ENCODE data around the gene IQCB1. TPM values are rescaled to one million over a fixed set of nuclear protein-coding genes. Genes with fewer than 3 reads are reported as not detected.
"Not testable (repeated sequence)": the region's sequence is repeated elsewhere in the genome, so short reads cannot be mapped to it uniquely, and the experiment has no call there.

The IQCB1 gene
- total RNA-seq, 1 experiment from 2014 or later: 14.3 TPM

DNA sequence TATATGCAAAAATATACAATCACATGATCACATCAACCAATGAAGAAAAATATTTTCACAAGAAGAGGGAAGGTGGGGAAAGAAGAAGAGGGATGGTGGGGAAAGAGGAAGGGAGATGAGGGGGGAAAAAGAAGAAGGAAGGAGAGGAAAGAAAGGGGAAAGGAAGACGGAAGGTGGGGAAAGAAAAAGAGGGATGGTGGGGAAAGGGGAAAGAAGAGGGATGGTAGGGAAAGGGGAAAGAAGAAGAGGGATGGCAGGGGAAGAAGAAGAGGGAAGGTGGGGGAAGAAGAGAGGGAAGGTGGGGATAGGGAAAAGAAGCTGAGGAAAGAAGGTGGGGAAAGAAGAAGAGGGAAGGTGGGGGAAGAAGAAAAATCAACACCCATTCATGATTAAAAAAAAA is 82.1 kb downstream of the IQCB1 start:
- no peak for DNase-seq (ENCODE audit: low spot score)
- in situ Hi-C loops (cut with HindIII; ENCODE audit: low sequenced_read_pairs): no loop called here

DNA sequence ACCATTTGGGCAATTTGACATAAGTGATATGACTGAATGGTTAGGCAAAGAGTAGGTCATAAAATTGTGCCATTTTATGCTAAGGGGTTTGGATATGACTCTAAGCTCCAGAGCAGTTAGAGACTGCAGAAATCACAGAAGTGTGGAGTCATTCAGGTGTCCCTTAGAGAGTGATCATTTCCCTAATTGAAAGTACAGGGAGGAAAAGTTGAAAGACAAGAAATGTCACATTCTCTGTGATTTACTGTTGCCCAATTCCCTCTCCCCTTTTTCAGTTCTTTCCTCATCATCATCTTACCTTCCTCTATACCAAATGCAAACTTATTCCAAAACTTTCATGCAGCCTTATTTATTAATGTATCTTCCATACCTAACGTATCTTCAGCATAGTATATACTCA is 82.6 kb downstream of the IQCB1 start:
- no peak for DNase-seq (ENCODE audit: low spot score)
- in situ Hi-C loops (cut with HindIII; ENCODE audit: low sequenced_read_pairs): no loop called here

DNA sequence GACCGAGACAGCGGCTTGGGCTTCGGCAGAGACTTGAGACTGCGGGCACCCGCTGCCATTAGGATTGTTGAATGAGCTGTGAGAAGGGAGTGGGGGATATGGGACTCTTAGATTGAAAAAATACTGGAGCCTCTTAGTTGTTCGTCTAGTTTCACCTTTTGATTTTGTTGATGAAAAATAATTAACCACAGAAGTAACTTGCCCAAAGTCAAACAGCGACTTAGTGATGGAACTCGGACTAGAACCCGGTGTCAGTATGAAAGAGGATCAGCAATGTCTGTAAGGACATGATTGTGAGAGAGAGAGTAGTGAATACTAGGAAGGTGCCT is 84.8 kb downstream of the IQCB1 start:
- in situ Hi-C loops (cut with HindIII; ENCODE audit: low sequenced_read_pairs): no loop called here
- DNase-seq (ENCODE audit: low spot score): no peak

DNA sequence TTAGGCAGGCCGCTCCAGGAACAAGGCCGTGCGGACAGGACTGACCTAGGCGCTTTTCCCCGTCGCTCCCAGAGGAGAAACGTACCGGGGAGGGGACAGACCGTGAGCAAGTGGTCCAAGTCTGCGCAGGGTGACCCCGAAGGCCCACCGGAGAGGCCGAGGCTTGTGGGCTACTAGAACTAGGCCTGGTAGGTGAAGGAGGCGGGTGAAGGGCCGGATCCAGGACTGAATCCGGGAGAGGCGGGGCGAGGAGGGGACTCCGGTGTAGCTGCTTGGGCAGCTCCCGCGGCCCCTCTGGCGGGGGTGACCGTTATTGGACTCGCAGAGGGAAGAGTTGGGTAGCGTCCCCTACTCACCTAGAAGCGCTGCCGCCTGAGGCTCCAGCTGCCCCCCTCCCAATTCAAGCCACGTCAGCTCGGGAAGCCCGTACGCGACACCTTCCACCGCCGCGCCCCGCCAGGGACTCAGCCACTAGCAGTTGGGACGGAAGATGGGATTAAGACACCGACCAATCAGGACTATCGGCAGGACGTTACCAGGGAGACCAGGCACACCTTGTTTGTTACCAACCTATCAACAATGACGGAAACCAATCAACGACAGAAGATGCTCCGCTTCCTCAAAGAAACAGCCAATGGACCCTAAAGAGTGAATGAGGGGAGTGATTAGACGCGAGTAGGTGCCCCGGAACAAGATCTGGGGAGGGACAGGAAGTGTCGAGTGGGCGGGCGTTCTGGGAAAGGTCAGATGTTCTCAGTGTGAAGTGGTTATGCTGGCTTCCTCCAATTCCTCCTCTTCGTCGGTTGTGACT is 85.4 kb downstream of the IQCB1 start, which contains the start of gene GOLGB1:
Gene GOLGB1, minus strand, starts transcription at position 466 of the 811 bp plus-strand sequence. CDS start 18,770 bp downstream, outside the sequence.
- in situ Hi-C loops (cut with HindIII; ENCODE audit: low sequenced_read_pairs): no loop called here
- DNase-seq (ENCODE audit: low spot score): peak; percentile 100

DNA sequence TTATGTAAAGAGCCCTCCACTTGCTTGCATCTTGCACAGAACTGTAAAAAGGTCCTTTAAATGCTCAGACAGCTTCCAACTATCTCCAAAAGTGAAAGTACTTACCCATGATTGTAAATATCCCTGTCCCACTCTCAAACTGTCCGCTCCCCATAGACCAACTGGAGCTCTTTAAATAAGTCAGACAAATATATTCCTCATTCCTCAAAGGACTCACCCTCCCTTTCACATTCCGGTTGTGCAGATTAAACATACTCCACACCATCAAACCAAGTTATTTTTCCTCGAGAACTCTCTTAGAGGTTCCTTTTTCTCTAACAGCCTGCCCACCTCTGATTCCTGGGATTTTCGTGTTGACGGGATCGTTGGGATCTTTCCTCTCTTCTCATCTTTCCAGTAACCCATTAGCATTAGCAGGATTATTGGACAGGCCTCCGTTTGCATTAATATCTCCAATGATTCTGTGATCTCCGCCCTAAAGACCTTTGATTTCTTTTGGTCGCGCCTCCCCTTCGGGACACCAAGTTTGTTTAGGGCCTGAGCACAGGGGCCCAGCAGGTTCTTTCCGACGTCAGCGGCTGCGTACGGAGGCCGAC is 86.1 kb downstream of the IQCB1 start:
- DNase-seq (ENCODE audit: low spot score): peak; percentile 72
- in situ Hi-C loops (cut with HindIII; ENCODE audit: low sequenced_read_pairs): no loop called here

DNA sequence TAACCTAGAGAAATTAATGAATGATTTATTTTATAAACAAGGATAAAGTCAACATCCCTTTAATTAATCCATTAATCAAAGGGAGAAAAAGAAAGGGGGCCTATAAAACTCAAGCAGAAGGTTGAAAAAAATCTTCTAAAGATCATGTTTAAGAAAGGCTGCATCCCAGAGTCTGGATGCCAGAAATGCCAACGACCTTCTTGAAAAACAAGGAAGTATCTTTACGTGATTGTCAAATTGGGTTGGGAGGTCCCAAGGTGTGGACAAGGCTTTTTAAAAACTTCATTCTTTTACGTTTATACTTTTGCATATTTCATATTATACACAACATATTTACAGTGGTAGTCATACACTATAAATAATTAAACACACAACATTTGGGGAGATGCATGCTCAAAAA is 86.9 kb downstream of the IQCB1 start:
- DNase-seq (ENCODE audit: low spot score): no peak
- in situ Hi-C loops (cut with HindIII; ENCODE audit: low sequenced_read_pairs): no loop called here

DNA sequence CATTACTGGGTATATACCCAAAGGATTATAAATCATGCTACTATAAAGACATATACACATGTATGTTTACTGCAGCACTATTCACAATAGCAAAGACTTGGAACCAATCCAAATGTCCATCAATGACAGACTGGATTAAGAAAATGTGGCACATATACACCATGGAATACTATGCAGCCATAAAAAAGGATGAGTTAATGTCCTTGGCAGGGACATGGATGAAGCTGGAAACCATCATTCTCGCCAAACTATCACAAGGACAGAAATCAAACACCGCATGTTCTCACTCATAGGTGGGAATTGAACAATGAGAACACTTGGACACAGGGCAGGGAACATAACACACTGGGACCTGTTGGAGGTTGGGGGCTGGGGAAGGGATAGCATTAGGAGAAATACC is 91.8 kb downstream of the IQCB1 start:
- in situ Hi-C loops (cut with HindIII; ENCODE audit: low sequenced_read_pairs); DNase-seq (ENCODE audit: low spot score): not testable (repeated sequence)

DNA sequence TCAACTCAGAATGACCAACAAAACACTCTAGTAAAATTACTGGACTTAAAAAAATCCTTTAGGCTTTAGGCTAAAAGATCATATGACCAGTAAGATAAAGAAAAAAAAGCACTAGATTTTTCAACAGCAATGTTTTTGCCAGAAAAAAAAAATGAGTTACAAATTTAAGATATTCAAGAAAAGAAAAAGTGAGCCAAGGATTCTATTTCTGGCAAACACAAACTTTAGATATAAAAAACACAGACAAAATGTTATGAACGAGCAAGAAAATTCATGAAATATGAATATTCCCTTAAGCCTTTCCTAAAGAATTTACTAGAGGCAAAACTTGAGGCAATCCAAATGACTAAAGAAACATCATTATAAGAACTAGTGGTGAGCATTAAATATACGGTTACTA is 94.0 kb downstream of the IQCB1 start:
- in situ Hi-C loops (cut with HindIII; ENCODE audit: low sequenced_read_pairs): no loop called here
- no peak for DNase-seq (ENCODE audit: low spot score)

DNA sequence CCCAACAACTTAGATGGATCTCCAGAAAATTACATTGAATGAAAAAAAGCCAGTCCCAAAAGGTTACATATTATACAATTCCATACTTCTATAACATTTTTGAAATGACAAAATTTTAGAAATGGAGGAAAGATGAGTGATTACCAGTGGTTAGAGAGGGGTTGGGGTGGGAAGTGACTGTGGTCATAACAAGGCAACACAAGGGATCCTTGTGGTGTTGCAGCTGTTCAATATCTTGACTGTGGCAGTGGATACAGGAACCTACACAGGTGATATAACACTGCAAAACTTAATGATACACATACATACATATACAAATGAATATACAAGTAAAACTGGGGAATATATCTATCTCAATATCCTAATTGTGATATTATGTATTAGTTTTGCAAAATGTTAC is 95.0 kb downstream of the IQCB1 start:
- DNase-seq (ENCODE audit: low spot score): no peak
- in situ Hi-C loops (cut with HindIII; ENCODE audit: low sequenced_read_pairs): no loop called here

DNA sequence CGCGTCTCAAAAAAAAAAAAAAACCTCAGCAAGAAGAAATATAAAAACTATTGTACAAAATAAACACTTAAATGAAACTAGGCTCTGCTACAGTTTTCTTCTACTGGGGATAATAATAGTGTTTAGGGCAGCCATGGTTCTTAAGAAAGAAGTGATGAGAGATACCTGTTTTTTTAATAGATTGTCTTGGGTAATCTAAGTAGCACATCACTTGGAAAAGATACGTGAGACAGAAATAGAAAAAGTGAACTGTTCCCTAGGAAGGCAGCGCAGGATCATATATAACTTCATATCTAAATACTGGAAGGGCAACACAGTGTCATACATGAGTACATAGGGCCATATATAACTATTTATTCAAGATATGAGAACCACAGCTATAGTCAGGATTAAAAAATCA is 97.2 kb downstream of the IQCB1 start:
- no peak for DNase-seq (ENCODE audit: low spot score)
- in situ Hi-C loops (cut with HindIII; ENCODE audit: low sequenced_read_pairs): no loop called here

DNA sequence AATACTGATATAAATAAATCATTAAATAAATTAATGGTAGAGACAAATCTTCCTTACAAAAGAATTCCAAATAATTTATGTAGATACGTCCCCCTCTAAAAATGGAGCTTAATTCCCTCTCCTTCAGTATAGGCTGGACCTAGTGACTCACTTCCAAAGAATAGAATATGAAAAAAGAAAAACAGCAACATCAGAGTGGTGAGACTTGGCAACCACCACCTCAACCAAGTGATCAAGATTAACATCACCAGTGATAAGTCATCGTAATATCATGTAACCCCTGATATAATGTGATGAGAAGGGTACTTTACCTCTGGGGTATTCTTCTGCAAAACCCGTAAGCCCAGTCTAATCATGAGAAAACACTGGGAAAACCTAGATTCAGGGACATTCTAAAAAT is 98.7 kb downstream of the IQCB1 start:
- in situ Hi-C loops (cut with HindIII; ENCODE audit: low sequenced_read_pairs): no loop called here
- DNase-seq (ENCODE audit: low spot score): no peak

DNA sequence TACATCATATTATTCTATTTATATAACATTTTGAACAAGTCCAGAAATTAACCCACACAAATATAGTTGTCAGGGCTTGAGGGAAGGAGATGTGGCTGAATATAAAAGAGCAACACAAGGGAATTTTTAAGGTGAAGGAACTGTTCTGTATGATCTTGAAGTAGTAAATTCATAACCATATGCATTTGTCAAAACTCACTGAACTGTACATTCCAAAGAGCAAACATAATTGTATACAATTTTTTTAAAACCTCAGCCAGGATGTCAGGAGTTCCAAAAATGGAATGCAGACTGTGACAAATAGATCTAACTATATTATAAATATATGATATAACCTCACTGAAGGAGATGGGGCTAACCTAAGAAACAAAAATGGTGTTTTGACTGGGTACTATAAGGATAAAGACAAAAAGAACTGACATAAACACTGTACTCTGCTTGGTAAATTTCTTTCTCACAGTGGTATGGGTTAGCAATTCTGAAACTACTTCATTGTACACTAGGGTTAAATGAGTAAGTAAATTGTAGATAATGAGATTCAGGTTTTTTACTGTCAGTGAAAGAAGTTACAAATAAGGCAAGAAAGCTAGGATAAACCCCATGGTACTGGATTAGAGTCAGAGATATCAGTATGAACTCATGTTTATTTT is 99.7 kb downstream of the IQCB1 start:
- in situ Hi-C loops (cut with HindIII; ENCODE audit: low sequenced_read_pairs): no loop called here
- no peak for DNase-seq (ENCODE audit: low spot score)

DNA sequence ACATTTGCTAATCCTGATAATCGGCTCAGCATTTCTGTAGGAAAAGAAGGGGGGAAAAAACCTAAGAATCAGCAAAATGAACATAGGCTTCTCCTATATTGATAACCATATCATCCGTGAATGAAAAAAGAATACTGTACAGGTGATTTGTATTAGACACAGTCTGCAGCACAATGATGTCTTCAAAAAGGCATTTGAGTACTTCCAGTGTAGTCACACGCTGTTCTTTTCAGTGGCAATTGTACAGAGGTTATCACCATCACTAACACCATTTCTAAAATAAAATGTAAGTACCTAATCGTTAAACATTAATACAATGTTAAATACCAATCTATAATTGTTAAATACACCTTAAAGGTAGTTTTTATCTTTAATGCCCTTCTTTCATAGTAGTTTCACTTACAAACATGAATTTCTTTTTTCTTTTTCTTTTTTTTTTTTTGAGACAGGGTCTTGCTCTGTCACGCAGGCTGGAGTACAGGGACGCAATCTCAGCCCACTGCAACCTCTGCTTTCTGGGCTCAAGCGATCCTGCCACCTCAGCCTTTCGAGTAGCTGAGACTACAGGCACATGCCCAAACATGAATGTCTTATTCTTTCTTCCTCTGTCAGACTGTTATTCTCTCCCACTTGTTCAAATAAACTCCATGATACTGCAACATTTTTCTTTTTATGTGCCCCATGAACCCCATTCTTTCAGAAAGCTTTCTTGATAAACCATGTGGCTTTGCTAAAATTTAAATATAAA is 103.7 kb downstream of the IQCB1 start:
- in situ Hi-C loops (cut with HindIII; ENCODE audit: low sequenced_read_pairs): no loop called here
- DNase-seq (ENCODE audit: low spot score): no peak

DNA sequence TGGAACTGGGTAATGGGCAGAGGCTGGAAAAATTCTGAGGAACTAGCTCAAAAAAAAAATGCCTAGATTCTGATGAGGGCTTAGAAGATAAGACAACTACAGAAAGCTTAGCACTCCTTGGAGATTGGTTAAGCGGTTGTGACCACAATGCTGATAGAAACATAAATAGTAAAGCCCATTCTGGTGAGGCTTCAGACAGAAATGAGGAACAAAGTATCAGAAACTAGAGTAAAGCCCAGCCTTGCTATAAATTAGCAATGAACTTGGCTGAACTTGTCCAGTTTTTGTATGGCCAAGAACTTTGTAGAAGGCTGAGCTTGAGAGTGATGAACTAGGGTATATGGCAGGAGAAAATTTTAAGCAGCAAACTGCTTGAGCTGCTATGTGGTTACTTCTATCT is 110.7 kb downstream of the IQCB1 start:
- no peak for DNase-seq (ENCODE audit: low spot score)
- in situ Hi-C loops (cut with HindIII; ENCODE audit: low sequenced_read_pairs): no loop called here

DNA sequence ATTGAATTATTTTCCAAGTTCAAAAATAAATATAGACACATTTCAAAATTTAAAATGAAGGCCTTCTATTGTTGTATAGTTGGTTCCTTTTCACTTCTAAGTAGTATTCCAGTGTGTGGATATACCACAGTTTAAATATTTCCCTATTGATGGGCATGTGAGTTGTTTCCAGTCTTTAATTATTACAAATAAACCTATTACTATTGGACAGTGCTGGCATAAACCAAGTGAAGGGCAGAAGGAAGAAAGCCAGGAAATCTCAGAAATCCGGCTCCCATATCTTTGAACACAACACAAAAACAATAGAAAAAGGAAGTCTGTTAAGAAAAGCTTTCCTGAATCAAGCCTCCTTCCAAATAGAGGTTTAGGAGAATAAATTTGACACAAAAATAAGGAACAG is 111.4 kb downstream of the IQCB1 start:
- no peak for DNase-seq (ENCODE audit: low spot score)
- in situ Hi-C loops (cut with HindIII; ENCODE audit: low sequenced_read_pairs): no loop called here

DNA sequence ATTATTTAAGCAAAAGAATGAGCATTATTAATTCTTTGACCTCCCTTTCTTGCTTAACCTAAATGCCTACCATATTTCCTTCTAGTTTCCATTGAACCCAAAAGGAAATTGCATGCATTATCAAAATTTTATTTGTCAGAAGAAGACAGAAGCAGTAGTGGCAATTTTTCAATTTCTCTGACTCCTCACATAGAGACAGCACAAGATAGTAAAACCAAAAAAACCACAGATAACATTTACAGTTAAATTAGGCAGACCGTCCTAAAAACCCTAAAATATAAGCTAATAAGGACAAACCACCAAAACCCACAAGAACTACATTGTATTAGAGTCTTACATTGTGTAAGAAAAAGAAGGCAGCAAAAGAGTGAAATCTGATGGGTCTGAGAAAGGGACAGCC is 112.4 kb downstream of the IQCB1 start:
- in situ Hi-C loops (cut with HindIII; ENCODE audit: low sequenced_read_pairs): no loop called here
- DNase-seq (ENCODE audit: low spot score): no peak

DNA sequence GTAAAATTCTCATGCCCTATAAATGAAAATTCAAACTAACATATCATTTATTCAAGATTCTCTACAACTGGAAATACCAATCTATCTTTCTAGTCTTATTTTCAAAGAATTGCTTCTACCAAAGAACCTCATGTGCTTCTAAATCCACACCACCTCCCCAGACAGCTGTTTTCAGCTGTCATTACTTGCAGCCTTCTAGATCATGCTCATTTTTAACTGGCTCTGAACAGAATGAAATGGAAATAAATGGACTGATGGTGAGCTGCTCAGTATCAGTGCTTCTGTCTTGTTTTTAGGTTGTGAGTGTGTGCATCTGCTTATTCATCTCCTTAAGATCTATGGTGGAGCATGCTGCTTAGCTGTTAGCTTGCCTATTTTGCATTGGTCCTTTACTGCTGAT is 114.7 kb downstream of the IQCB1 start:
- in situ Hi-C loops (cut with HindIII; ENCODE audit: low sequenced_read_pairs): no loop called here
- DNase-seq (ENCODE audit: low spot score): no peak

All from G401 (cell line).